Measurements from ENCODE around the gene TULP4.
"Not testable (repeated sequence)": the region's sequence is repeated elsewhere in the genome, so short reads cannot be mapped to it uniquely, and the experiment has no call there.

The TULP4 gene

DNA sequence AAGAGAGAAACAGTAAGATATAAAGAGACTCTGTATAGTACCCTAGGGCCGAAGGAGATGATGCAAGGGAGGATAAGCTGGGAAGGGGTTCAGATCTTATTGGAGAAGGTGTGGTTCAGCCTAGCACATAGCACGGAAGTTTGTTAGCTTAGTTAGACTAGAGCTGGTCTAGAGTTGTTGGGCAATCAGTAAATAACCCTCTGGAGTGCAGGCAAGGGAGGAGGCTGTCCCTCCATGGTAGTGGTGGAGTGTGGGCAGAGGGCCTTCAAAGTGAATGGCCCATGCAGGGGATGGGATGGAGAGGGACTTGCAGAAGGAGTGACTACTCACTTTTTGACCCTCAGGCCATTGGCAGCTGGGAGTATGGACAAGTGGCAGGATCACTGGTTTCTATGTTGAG lies 20.0 kb downstream of the TULP4 start:
- no peak for DNase-seq

GRCh38 chr6:158333094-158333493 lies 20.8 kb downstream of the TULP4 start:
- DNase-seq, result no peak

- DNase-seq, result no peak
These were observed 22.3 kb downstream of the TULP4 start for GRCh38 chr6:158334534-158334933.

- no peak for DNase-seq
These were observed 25.1 kb downstream of the TULP4 start for GRCh38 chr6:158337332-158337731.

GRCh38 chr6:158338311-158339112 lies 26.2 kb downstream of the TULP4 start:
- DNase-seq, result no peak

- not testable (repeated sequence) for DNase-seq
These were observed 26.9 kb downstream of the TULP4 start for GRCh38 chr6:158339197-158339596.

DNA sequence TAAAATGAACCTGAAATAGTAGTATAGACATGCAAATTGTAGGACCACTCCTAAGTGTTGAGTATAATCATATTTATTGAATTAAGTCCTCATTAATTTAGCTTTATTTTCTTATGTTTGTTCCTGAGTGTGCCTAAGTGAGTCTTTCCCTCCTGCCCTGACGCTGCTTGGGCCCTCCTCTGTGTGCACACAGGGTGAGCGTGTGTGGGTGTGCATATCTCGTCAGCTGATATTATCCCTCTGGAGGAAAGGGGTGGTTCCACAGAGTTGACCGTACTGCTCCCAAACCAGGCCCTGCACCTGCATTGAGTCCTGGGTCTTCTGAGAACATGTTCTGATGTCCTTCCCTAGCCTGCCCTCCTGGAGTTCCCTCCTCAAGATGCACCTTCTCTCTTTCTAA lies 28.0 kb downstream of the TULP4 start:
- no peak for DNase-seq

DNA sequence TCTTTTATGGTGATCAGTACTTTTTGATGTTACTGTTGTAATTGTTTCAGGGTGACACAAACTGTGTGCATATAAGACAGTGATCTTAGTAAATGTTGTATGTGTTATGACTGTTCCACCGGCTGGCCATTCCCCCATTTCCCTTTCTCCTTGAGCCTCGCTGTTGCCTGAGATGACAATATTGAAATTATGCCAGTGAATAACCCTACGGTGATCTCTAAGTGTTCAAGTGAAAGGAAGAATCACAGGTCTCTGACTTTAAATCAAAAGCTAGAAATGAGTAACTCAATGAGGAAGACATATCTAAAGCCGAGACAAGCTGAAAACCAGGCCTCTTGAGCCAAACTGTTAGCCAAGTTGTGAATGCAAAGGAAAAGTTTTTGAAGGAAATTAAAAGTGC lies 32.3 kb downstream of the TULP4 start:
- DNase-seq, result no peak

- not testable (repeated sequence) for DNase-seq
These were observed 33.2 kb downstream of the TULP4 start for GRCh38 chr6:158345444-158345843.

GRCh38 chr6:158347335-158347734 lies 35.1 kb downstream of the TULP4 start:
- no peak for DNase-seq

DNA sequence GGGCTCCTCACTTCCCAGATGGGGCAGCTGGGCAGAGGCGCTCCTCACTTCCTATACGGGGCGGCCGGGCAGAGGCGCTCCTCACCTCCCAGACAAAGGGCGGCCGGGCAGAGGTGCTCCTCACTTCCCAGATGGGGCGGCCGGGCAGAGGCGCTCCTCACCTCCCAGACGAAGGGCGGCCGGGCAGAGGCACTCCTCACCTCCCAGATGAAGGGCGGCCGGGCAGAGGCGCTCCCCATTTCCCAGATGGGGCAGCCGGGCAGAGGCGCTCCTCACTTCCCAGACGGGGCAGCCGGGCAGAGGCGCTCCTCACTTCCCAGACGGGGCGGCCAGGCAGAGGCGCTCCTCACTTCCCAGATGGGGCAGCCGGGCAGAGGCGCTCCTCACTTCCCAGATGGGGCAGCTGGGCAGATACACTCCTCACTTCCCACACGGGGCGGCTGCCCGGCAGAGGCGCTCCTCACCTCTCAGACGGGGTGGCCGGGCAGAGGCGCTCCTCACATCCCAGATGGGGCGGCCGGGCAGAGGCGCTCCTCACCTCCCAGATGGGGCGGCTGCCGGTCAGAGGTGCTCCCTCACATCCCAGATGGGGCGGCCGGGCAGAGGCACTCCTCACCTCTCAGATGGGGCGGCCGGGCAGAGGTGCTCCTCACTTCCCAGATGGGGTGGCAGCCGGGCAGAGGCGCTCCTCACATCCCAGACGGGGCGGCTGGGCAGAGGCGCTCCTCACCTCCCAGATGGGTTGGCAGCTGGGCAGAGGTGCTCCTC lies 36.7 kb downstream of the TULP4 start:
- DNase-seq, result not testable (repeated sequence)

GRCh38 chr6:158349505-158350275 lies 37.4 kb downstream of the TULP4 start:
- DNase-seq, result not testable (repeated sequence)

DNA sequence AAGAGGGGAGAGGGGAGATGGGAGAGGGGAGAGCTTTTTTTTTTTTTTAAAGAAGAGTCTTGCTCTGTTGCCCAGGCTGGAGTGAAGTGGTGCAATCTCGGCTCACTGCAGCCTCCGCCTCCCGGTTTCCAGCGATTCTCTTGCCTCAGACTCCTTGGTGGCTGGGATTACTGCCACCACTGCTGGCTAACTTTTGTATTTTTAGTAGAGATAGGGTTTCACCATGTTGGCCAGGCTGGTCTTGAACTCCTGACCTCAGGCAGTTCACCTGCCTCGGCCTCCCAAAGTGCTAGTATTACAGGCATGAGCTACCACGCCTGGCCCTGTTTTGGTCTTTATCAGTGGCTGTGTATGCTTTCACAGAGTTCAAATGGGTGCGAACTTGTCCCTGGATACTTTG lies 38.5 kb downstream of the TULP4 start:
- not testable (repeated sequence) for DNase-seq

GRCh38 chr6:158353883-158354877 lies 41.9 kb downstream of the TULP4 start:
- DNase-seq, result no peak

- no peak for DNase-seq
These were observed 44.6 kb downstream of the TULP4 start for GRCh38 chr6:158356586-158357546.

GRCh38 chr6:158357570-158358216 lies 45.4 kb downstream of the TULP4 start:
- no peak for DNase-seq

GRCh38 chr6:158358450-158359077 lies 46.3 kb downstream of the TULP4 start:
- DNase-seq, result no peak

DNA sequence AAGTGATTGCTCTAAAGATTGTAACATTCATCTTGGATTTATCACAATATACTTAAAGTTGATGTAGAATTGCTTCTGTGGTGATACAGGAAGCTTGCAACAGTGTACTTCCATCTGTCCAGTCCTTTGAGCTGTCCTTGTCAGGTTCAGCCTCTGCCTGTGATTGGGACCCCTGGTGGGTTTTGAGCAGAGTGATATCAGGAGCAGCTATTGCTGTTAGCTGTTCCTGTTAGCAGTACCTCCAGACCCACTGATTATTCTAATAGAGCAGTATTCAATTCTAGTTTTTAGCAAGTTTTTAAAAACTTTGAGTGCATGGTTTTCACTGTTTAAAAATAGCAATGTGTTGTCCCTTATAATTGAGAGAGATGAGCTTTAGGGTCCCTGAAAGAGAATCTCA lies 48.8 kb downstream of the TULP4 start:
- DNase-seq, result no peak

DNA sequence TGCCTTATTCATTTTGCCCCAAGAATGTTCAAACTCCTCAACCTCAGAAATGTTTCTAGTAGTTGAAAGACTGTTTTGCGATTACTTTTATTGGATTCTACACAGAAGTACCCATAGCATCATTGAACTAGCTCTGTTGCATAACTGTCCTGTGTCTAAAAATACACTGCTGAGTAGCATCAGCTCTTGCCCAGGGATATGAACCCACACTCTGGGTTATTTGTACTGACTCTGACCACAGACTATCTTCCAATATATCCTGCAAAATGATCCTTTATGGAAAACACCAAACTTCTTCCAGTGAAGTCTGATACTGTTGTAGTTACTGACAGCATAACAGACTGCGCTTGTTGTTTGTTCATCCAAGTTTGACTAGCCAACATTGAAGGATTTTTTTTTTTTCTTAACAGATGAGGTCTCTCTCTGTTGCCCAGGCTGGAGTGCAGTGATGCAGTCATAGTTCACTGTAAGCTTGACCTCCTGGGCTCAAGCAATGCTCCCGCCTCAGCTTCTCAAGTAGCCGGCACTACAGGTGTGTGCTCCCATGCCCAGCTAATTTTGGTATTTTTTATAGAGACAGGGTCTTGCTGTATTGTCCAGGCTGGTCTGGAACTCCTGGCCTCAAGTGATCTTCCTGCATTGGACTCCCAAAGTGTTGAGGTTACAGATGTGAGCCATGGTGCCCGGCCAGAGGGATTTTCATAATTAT lies 49.9 kb downstream of the TULP4 start:
- DNase-seq, result no peak

Data from kidney glomerular epithelial cell (primary cell).